Tibial nerve (tissue), 4 donors: ENCODE results near the gene FXYD5. TPM values are rescaled to one million over a fixed set of nuclear protein-coding genes. Genes with fewer than 3 reads are reported as not detected.
"Not testable (repeated sequence)": the region's sequence is repeated elsewhere in the genome, so short reads cannot be mapped to it uniquely, and the experiment has no call there.

ENCODE experiments used
- DNase-seq, 2 donors: peaks; one replicate each; pipeline ENCODE4 v3.0.0-alpha.2; 2019; ENCODE audit warnings: low spot score in 2 of 2
- H3K27ac ChIP-seq, 4 donors: fragments of 200-600 bp; sonication (generic) in 3 of 4; one replicate each; pipeline ENCODE4 v1.5.1; 2017 to 2019; ENCODE audit warnings: mild to moderate bottlenecking in 1 of 4
- H3K27me3 ChIP-seq, 2 donors: fragments of 200-600 bp; sonication (generic) in 1 of 2; one replicate each; pipeline versions ENCODE4 v1.5.1 to v1.6.0; 2017 to 2019
- H3K36me3 ChIP-seq, 3 donors: fragments of 200-600 bp; sonication (generic); one replicate each; pipeline ENCODE4 v1.5.1; 2018 to 2019
- H3K4me1 ChIP-seq, 4 donors: fragments of 200-600 bp; sonication (generic) in 3 of 4; one replicate each; pipeline ENCODE4 v1.5.1; 2017 to 2019
- H3K4me3 ChIP-seq, 4 donors: fragments of 200-600 bp; sonication (generic) in 3 of 4; one replicate each; pipeline ENCODE4 v1.5.1; 2017 to 2019; ENCODE audit warnings: mild to moderate bottlenecking in 1 of 4, moderate library complexity in 1 of 4
- H3K9me3 ChIP-seq, 4 donors: fragments of 200-600 bp; sonication (generic) in 3 of 4; one replicate each; pipeline ENCODE4 v1.5.1; 2017 to 2019
- EP300 ChIP-seq, 2 donors: sonication (generic); formaldehyde crosslinking; IDR thresholded peaks; one replicate each; pipeline ENCODE4 v1.6.1; 2017; ENCODE audit warnings: antibody characterized with exemption in 2 of 2, mild to moderate bottlenecking in 1 of 2
- POLR2A ChIP-seq, 2 donors: fragments of 450-650 bp; IDR thresholded peaks; one replicate each; pipeline ENCODE4 v1.6.1; 2017; ENCODE audit warnings: antibody characterized with exemption in 2 of 2, mild to moderate bottlenecking in 2 of 2, moderate library complexity in 2 of 2
- WGBS, 2 donors: methylation state at CpG; one replicate each; pipeline ENCODE4 v1.1.5; 2018; 5-methylcytosine and 5-hydroxymethylcytosine counted together
- total RNA-seq, 4 donors: library from RNA; depleted of rRNA; stranded (reverse); fragments of >200 nt; gene quantifications; one replicate each; pipeline ENCODE4 v1.1.0, GENCODE V29; 2016
- TF ChIP-seq, protein P1 (sequence below), 5 experiments: fragments of 200-600 bp in 3 of 5; fragments of 450-650 bp in 2 of 5; sonication (generic) in 3 of 5; IDR thresholded peaks; one replicate each; pipeline ENCODE4 v1.5.1; 2016 to 2019; ENCODE audit warnings: antibody characterized with exemption in 5 of 5, mild to moderate bottlenecking in 3 of 5, moderate library complexity in 2 of 5

FXYD5 gene
- total RNA-seq, 4 donors from 2014 or later, result 19.9 to 53.4 (median 37.5) TPM

GRCh38 chr19:35184267-35184666 lies 29.7 kb downstream of the FXYD5 start:
- Histone ChIP-seq H3K27ac (no peak overlapping the region), H3K9me3 (peaks cover 0 to 31% (median 0%) of the 10 kb centered on the region in 4 donors), H3K4me3 (no peak overlapping the region), H3K4me1 (no peaks in the 10 kb centered on the region), H3K27me3 (no peaks in the 10 kb centered on the region), H3K36me3 (no peaks in the 10 kb centered on the region)
- TF ChIP-seq EP300 (IDR thresholded peaks at IDR 0.05), result no peak
- TF ChIP-seq, protein P1, sequence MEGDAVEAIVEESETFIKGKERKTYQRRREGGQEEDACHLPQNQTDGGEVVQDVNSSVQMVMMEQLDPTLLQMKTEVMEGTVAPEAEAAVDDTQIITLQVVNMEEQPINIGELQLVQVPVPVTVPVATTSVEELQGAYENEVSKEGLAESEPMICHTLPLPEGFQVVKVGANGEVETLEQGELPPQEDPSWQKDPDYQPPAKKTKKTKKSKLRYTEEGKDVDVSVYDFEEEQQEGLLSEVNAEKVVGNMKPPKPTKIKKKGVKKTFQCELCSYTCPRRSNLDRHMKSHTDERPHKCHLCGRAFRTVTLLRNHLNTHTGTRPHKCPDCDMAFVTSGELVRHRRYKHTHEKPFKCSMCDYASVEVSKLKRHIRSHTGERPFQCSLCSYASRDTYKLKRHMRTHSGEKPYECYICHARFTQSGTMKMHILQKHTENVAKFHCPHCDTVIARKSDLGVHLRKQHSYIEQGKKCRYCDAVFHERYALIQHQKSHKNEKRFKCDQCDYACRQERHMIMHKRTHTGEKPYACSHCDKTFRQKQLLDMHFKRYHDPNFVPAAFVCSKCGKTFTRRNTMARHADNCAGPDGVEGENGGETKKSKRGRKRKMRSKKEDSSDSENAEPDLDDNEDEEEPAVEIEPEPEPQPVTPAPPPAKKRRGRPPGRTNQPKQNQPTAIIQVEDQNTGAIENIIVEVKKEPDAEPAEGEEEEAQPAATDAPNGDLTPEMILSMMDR (IDR thresholded peaks at IDR 0.05), result no peak
- TF ChIP-seq POLR2A (IDR thresholded peaks at IDR 0.05), result no peak
- WGBS, 2 donors, result 84 to 93% methylated on average over 1 of the region's 1 CpG
- DNase-seq, result no peak

DNA sequence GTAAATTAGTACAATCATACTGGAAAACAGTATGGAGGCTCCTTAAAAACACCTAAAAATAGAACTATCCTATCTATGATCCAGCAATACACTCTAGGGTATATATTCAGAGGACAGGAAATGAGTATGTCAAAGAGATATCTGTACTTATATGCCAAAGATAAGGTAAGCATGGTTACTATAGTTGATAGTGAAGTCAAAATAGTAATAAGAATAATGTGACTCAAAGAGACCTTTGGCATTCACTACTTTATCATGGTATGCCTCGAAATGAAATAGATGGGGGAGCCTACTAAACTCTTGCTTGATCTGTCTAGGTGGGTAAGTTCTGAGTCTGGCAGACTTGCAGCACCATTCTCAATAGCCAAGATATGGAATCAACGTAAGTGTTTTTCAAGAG lies 30.3 kb downstream of the FXYD5 start:
- no peaks in the 10 kb centered on the region for H3K36me3 ChIP-seq
- no peak overlapping the region for H3K27ac ChIP-seq
- no peak for DNase-seq
- no peak overlapping the region for H3K4me3 ChIP-seq
- peaks cover 0 to 31% (median 0%) of the 10 kb centered on the region in 4 donors for H3K9me3 ChIP-seq
- TF ChIP-seq POLR2A (IDR thresholded peaks at IDR 0.05) (no peak), EP300 (IDR thresholded peaks at IDR 0.05) (no peak)
- no peaks in the 10 kb centered on the region for H3K4me1 ChIP-seq
- 73 to 82% methylated on average over 2 of the region's 2 CpGs for WGBS, 2 donors
- H3K27me3 ChIP-seq, result no peaks in the 10 kb centered on the region

- TF ChIP-seq, protein P1 (IDR thresholded peaks at IDR 0.05), result no peak
- TF ChIP-seq POLR2A (IDR thresholded peaks at IDR 0.05), result no peak
- no peak for TF ChIP-seq EP300 (IDR thresholded peaks at IDR 0.05)
- 75 to 81% methylated on average over 9 of the region's 9 CpGs for WGBS, 2 donors
- no peak overlapping the region for H3K4me3 ChIP-seq
These were observed 39.8 kb downstream of the FXYD5 start for GRCh38 chr19:35194012-35194984.

GRCh38 chr19:35195830-35196229 lies 41.3 kb downstream of the FXYD5 start:
- peaks cover 0 to 5% (median 0%) of the 10 kb centered on the region in 4 donors for H3K9me3 ChIP-seq
- no peak overlapping the region for H3K4me3 ChIP-seq
- no peak for TF ChIP-seq POLR2A (IDR thresholded peaks at IDR 0.05)
- no peak for TF ChIP-seq EP300 (IDR thresholded peaks at IDR 0.05)
- TF ChIP-seq, protein P1 (IDR thresholded peaks at IDR 0.05), result no peak
- no peak for DNase-seq
- no peaks in the 10 kb centered on the region for H3K36me3 ChIP-seq
- H3K27ac ChIP-seq, result no peak overlapping the region
- 21 to 45% methylated on average over 2 of the region's 2 CpGs for WGBS, 2 donors
- no peaks in the 10 kb centered on the region for H3K4me1 ChIP-seq
- no peaks in the 10 kb centered on the region for H3K27me3 ChIP-seq

More at GRCh38 chr19:35194012-35194984, 39.8 kb downstream of the FXYD5 start:
- Histone ChIP-seq H3K27ac (no peak overlapping the region), H3K27me3 (no peaks in the 10 kb centered on the region), H3K36me3 (no peaks in the 10 kb centered on the region), H3K4me1 (no peaks in the 10 kb centered on the region), H3K9me3 (peaks cover 0 to 5% (median 0%) of the 10 kb centered on the region in 4 donors)
- DNase-seq, result no peak

GRCh38 chr19:35196861-35197260 lies 42.3 kb downstream of the FXYD5 start:
- not testable (repeated sequence) for H3K4me1 ChIP-seq, H3K36me3 ChIP-seq, DNase-seq, H3K27me3 ChIP-seq, H3K27ac ChIP-seq, H3K4me3 ChIP-seq, H3K9me3 ChIP-seq
- 84 to 93% methylated on average over 6 of the region's 6 CpGs for WGBS, 2 donors

DNA sequence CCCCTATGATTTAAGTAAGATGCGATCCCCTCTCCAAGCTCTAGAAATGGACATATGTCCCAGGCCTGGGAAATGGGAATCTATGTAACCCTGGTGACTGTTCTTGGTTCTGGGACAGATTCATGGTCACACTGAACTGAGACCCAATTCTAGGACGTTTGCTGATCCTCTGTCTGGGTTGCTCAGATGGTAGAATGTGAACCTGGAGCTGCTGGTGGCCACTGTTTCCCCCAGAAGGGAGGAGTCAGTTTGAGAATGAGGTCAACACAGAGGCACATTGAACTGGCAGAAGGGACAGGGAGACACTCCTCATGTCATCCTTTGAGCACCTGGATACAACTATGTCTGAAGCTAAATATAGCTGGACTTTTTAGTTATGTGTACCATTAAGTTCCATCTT lies 44.9 kb downstream of the FXYD5 start:
- no peak for DNase-seq
- WGBS, 2 donors, result 72 to 79% methylated on average over 2 of the region's 2 CpGs
- TF ChIP-seq, protein P1 (IDR thresholded peaks at IDR 0.05), result no peak
- TF ChIP-seq POLR2A (IDR thresholded peaks at IDR 0.05), result no peak
- H3K27me3 ChIP-seq, result no peaks in the 10 kb centered on the region
- H3K4me3 ChIP-seq, result no peak overlapping the region
- no peaks in the 10 kb centered on the region for H3K9me3 ChIP-seq
- no peak overlapping the region for H3K27ac ChIP-seq
- no peaks in the 10 kb centered on the region for H3K36me3 ChIP-seq
- no peaks in the 10 kb centered on the region for H3K4me1 ChIP-seq
